HL-60 (cell line): Measurements from ENCODE around the gene DDX60.

Experiments used
- GABPA ChIP-seq: IDR thresholded peaks from 2 replicates; pipeline ENCODE4 v1.6.1; 2012; ENCODE audit warnings: low read depth
- POLR2AphosphoS5 ChIP-seq: IDR thresholded peaks from 2 replicates; pipeline ENCODE4 v1.6.1; 2012; ENCODE audit warnings: low read depth
- TF ChIP-seq, protein P1 (sequence below): IDR thresholded peaks from one replicate; pipeline ENCODE4 v1.5.1; 2011; ENCODE audit warnings: low read length, control low read depth, inconsistent platforms; ENCODE audit not compliant: insufficient read depth
- TF ChIP-seq, protein P2 (sequence below): IDR thresholded peaks from 2 replicates; pipeline ENCODE4 v1.6.1; 2012; ENCODE audit warnings: low read depth; ENCODE audit not compliant: insufficient replicate concordance

GRCh38 chr4:168177546-168178149, 140.9 kb downstream of the DDX60 start:
- TF ChIP-seq, protein P1, sequence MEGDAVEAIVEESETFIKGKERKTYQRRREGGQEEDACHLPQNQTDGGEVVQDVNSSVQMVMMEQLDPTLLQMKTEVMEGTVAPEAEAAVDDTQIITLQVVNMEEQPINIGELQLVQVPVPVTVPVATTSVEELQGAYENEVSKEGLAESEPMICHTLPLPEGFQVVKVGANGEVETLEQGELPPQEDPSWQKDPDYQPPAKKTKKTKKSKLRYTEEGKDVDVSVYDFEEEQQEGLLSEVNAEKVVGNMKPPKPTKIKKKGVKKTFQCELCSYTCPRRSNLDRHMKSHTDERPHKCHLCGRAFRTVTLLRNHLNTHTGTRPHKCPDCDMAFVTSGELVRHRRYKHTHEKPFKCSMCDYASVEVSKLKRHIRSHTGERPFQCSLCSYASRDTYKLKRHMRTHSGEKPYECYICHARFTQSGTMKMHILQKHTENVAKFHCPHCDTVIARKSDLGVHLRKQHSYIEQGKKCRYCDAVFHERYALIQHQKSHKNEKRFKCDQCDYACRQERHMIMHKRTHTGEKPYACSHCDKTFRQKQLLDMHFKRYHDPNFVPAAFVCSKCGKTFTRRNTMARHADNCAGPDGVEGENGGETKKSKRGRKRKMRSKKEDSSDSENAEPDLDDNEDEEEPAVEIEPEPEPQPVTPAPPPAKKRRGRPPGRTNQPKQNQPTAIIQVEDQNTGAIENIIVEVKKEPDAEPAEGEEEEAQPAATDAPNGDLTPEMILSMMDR, result no peak
- TF ChIP-seq, protein P2, sequence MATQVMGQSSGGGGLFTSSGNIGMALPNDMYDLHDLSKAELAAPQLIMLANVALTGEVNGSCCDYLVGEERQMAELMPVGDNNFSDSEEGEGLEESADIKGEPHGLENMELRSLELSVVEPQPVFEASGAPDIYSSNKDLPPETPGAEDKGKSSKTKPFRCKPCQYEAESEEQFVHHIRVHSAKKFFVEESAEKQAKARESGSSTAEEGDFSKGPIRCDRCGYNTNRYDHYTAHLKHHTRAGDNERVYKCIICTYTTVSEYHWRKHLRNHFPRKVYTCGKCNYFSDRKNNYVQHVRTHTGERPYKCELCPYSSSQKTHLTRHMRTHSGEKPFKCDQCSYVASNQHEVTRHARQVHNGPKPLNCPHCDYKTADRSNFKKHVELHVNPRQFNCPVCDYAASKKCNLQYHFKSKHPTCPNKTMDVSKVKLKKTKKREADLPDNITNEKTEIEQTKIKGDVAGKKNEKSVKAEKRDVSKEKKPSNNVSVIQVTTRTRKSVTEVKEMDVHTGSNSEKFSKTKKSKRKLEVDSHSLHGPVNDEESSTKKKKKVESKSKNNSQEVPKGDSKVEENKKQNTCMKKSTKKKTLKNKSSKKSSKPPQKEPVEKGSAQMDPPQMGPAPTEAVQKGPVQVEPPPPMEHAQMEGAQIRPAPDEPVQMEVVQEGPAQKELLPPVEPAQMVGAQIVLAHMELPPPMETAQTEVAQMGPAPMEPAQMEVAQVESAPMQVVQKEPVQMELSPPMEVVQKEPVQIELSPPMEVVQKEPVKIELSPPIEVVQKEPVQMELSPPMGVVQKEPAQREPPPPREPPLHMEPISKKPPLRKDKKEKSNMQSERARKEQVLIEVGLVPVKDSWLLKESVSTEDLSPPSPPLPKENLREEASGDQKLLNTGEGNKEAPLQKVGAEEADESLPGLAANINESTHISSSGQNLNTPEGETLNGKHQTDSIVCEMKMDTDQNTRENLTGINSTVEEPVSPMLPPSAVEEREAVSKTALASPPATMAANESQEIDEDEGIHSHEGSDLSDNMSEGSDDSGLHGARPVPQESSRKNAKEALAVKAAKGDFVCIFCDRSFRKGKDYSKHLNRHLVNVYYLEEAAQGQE, result no peak
- no peak for TF ChIP-seq POLR2AphosphoS5
- no peak for TF ChIP-seq GABPA
